Keratinocyte (primary cell): ENCODE data around the gene HEXD. TPM values are rescaled to one million over a fixed set of nuclear protein-coding genes. Genes with fewer than 3 reads are reported as not detected.
"Not testable (repeated sequence)": the region's sequence is repeated elsewhere in the genome, so short reads cannot be mapped to it uniquely, and the experiment has no call there.

Experiments
- DNase-seq: peaks from one replicate; pipeline ENCODE4 v3.0.0-alpha.2; 2011; ENCODE audit warnings: low read depth, missing footprints, low spot score
- FAIRE-seq: peaks from 2 replicates; lab custom pipeline; 2011; peaks lifted over from hg19 to GRCh38; lab: Jason Lieb, UNC
- H2AFZ ChIP-seq: 2 replicates; pipeline ENCODE4 v1.6.0; 2012; ENCODE audit warnings: low read length, control low read depth, inconsistent platforms; ENCODE audit not compliant: control insufficient read depth
- H3K27ac ChIP-seq: 2 replicates; pipeline ENCODE4 v1.5.1; 2011; ENCODE audit warnings: low read length; ENCODE audit not compliant: control insufficient read depth, insufficient read depth
- H3K27me3 ChIP-seq: 3 replicates; pipeline ENCODE4 v1.6.0; 2011; ENCODE audit warnings: low read length; ENCODE audit not compliant: control insufficient read depth, insufficient read depth; ENCODE audit errors: extremely low read depth
- H3K36me3 ChIP-seq, 2 experiments: 2 replicates in 1 of 2; 3 replicates in 1 of 2; pipeline ENCODE4 v1.5.1; 2011; ENCODE audit warnings: low read length in 2 of 2, mild to moderate bottlenecking in 1 of 2; ENCODE audit not compliant: control insufficient read depth in 2 of 2, insufficient read depth in 2 of 2; ENCODE audit errors: extremely low read depth in 1 of 2
- H3K4me1 ChIP-seq: 3 replicates; pipeline ENCODE4 v1.5.1; 2011; ENCODE audit warnings: low read length; ENCODE audit not compliant: control insufficient read depth, insufficient read depth; ENCODE audit errors: extremely low read depth
- H3K4me2 ChIP-seq: 3 replicates; pipeline ENCODE4 v1.6.0; 2011; ENCODE audit warnings: low read depth, low read length; ENCODE audit not compliant: control insufficient read depth, insufficient read depth; ENCODE audit errors: extremely low read depth
- H3K4me3 ChIP-seq, 3 experiments: fragments of 200-600 bp in 1 of 3; sonication (generic) in 1 of 3; 2 replicates in 2 of 3; 3 replicates in 1 of 3; pipeline ENCODE4 v1.5.1; 2011 to 2016; ENCODE audit warnings: low read length in 3 of 3, mild to moderate bottlenecking in 3 of 3, control low read depth in 2 of 3, inconsistent platforms in 1 of 3, low read depth in 1 of 3, mixed read lengths in 1 of 3, mixed run types in 1 of 3, moderate library complexity in 1 of 3; ENCODE audit not compliant: control insufficient read depth in 2 of 3, insufficient read depth in 2 of 3; ENCODE audit errors: extremely low read depth in 1 of 3
- H3K79me2 ChIP-seq: 2 replicates; pipeline ENCODE4 v1.6.0; 2012; ENCODE audit warnings: low read length; ENCODE audit not compliant: control insufficient read depth, insufficient read depth
- H3K9ac ChIP-seq: 3 replicates; pipeline ENCODE4 v1.6.0; 2011; ENCODE audit warnings: low read length; ENCODE audit not compliant: control insufficient read depth, insufficient read depth; ENCODE audit errors: extremely low read depth
- H3K9me1 ChIP-seq: 3 replicates; pipeline ENCODE4 v1.6.0; 2011; ENCODE audit warnings: low read length; ENCODE audit not compliant: control insufficient read depth, insufficient read depth; ENCODE audit errors: extremely low read depth
- H3K9me3 ChIP-seq: 2 replicates; pipeline ENCODE4 v1.5.1; 2012; ENCODE audit warnings: low read depth, low read length; ENCODE audit not compliant: control insufficient read depth
- H4K20me1 ChIP-seq: 3 replicates; pipeline ENCODE4 v1.6.0; 2011; ENCODE audit warnings: low read length; ENCODE audit not compliant: control insufficient read depth, insufficient read depth; ENCODE audit errors: extremely low read depth
- CTCF ChIP-seq, 3 experiments: IDR thresholded peaks in 1 of 3; conservative IDR thresholded peaks in 1 of 3; optimal IDR thresholded peaks in 1 of 3; 2 replicates in 2 of 3; 3 replicates in 1 of 3; pipeline versions ENCODE3 to v1.5.1; 2011; ENCODE audit warnings: low read length in 3 of 3, mild to moderate bottlenecking in 3 of 3, moderate library complexity in 2 of 3, control low read depth in 1 of 3, inconsistent platforms in 1 of 3; ENCODE audit not compliant: insufficient read depth in 2 of 3; ENCODE audit errors: extremely low read depth in 1 of 3
- EZH2 ChIP-seq: IDR thresholded peaks from one replicate; pipeline ENCODE4 v1.6.1; 2012; ENCODE audit warnings: inconsistent platforms, mild to moderate bottlenecking, low read length, moderate library complexity
- dilution Hi-C: fragments of 300-500 bp; cut with MboI; formaldehyde crosslinking; loops from one replicate; pipeline ENCODE4 v1.7.0; 2020; ENCODE audit warnings: low sequenced_read_pairs; ENCODE audit not compliant: extremely low pct_ligation_motif_present
- polyA plus RNA-seq, 5 experiments: library from polyadenylated mRNA; depleted of rRNA in 3 of 5; stranded (reverse) in 3 of 5; stranded (forward) in 1 of 5; unstranded in 1 of 5; fragments of >200 nt; gene quantifications; 1 replicate in 1 of 5; 2 replicates in 3 of 5; 3 replicates in 1 of 5; pipeline versions ENCODE4 v1.2.1 to v1.2.3, GENCODE V29; 2011 to 2012; ENCODE audit warnings: missing spikeins in 2 of 5, low read depth in 1 of 5, low replicate concordance in 1 of 5

HEXD gene
- polyA plus RNA-seq, 1 donor (not counting 4 experiments of a cell fraction or from before 2014, with no cell fraction given), result 5.6 TPM

GRCh38 chr17:82372249-82373071 lies 45.7 kb upstream of the HEXD start:
- H3K4me3 ChIP-seq, result no peak overlapping the region
- no peaks in the 10 kb centered on the region for H3K9me1 ChIP-seq
- H3K27me3 ChIP-seq, result peaks cover 68% of the 10 kb centered on the region
- no peak overlapping the region for H3K4me2 ChIP-seq
- no peak for TF ChIP-seq EZH2
- no peak for TF ChIP-seq CTCF (optimal IDR thresholded peaks at IDR 0.05 in 1 of 3, IDR thresholded peaks at IDR 0.05 in 1 of 3, conservative IDR thresholded peaks at IDR 0.05 in 1 of 3; ENCODE audit: extremely low read depth in 1 of 3, insufficient read depth in 2 of 3, low read length in 3 of 3)
- H4K20me1 ChIP-seq, result no peaks in the 10 kb centered on the region
- no peaks in the 10 kb centered on the region for H3K36me3 ChIP-seq
- no peak overlapping the region for H3K27ac ChIP-seq
- H3K9ac ChIP-seq, result no peak overlapping the region
- no peaks in the 10 kb centered on the region for H3K79me2 ChIP-seq
- DNase-seq, result no peak
- H3K4me1 ChIP-seq, result peaks cover 3% of the 10 kb centered on the region
- dilution Hi-C loops, result no loop called here
- H3K9me3 ChIP-seq, result no peaks in the 10 kb centered on the region
- no peak overlapping the region for H2AFZ ChIP-seq
- no peak for FAIRE-seq

- H3K9me1 ChIP-seq, H4K20me1 ChIP-seq, H3K9me3 ChIP-seq, H3K4me3 ChIP-seq, DNase-seq, H3K4me2 ChIP-seq, H3K36me3 ChIP-seq, H3K9ac ChIP-seq, H3K4me1 ChIP-seq, dilution Hi-C loops, FAIRE-seq, H2AFZ ChIP-seq, H3K79me2 ChIP-seq, H3K27ac ChIP-seq: not testable (repeated sequence)
- H3K27me3 ChIP-seq, result peaks cover 72% of the 10 kb centered on the region
Measured at GRCh38 chr17:82373072-82373452, 45.1 kb upstream of the HEXD start.
